Measurements from ENCODE around the gene PSMD1.

DNA sequence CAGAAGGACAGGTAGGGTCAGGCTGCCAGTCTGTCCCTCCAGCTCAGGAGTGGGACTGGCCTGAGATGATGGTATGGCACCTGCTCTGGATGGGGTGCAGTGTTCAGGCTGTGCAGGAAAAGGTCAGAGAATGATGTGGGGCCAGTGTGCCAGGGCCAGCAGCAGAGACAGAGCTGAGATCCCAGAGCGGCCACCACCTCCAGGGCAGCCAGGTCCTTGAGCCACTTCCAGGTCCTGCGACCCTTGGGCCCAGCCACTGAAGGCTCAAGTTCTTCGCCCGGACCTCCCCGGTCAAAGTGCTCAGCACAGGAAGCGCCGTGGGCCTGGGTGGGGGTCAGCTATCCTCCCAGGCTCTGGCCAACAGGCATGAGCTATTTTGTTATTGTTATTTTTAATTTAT is 129.7 kb downstream of the PSMD1 start:
- TF ChIP-seq, protein P1, sequence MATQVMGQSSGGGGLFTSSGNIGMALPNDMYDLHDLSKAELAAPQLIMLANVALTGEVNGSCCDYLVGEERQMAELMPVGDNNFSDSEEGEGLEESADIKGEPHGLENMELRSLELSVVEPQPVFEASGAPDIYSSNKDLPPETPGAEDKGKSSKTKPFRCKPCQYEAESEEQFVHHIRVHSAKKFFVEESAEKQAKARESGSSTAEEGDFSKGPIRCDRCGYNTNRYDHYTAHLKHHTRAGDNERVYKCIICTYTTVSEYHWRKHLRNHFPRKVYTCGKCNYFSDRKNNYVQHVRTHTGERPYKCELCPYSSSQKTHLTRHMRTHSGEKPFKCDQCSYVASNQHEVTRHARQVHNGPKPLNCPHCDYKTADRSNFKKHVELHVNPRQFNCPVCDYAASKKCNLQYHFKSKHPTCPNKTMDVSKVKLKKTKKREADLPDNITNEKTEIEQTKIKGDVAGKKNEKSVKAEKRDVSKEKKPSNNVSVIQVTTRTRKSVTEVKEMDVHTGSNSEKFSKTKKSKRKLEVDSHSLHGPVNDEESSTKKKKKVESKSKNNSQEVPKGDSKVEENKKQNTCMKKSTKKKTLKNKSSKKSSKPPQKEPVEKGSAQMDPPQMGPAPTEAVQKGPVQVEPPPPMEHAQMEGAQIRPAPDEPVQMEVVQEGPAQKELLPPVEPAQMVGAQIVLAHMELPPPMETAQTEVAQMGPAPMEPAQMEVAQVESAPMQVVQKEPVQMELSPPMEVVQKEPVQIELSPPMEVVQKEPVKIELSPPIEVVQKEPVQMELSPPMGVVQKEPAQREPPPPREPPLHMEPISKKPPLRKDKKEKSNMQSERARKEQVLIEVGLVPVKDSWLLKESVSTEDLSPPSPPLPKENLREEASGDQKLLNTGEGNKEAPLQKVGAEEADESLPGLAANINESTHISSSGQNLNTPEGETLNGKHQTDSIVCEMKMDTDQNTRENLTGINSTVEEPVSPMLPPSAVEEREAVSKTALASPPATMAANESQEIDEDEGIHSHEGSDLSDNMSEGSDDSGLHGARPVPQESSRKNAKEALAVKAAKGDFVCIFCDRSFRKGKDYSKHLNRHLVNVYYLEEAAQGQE (IDR thresholded peaks at IDR 0.05; ENCODE audit: insufficient read depth in 1 of 2, low read depth in 2 of 2, low read length in 2 of 2) = no peak
- TF ChIP-seq TAF1 (IDR thresholded peaks at IDR 0.05; ENCODE audit: borderline replicate concordance, insufficient read depth, low read length) = no peak
- TF ChIP-seq POLR2AphosphoS5 (IDR thresholded peaks at IDR 0.05; ENCODE audit: low read depth, low read length) = no peak
- no peak for TF ChIP-seq SIN3A (IDR thresholded peaks at IDR 0.05; ENCODE audit: borderline replicate concordance, insufficient read depth, low read length)

Data from PFSK-1 (cell line).